ENCODE data around the gene RPS5.

RPS5 gene

DNA sequence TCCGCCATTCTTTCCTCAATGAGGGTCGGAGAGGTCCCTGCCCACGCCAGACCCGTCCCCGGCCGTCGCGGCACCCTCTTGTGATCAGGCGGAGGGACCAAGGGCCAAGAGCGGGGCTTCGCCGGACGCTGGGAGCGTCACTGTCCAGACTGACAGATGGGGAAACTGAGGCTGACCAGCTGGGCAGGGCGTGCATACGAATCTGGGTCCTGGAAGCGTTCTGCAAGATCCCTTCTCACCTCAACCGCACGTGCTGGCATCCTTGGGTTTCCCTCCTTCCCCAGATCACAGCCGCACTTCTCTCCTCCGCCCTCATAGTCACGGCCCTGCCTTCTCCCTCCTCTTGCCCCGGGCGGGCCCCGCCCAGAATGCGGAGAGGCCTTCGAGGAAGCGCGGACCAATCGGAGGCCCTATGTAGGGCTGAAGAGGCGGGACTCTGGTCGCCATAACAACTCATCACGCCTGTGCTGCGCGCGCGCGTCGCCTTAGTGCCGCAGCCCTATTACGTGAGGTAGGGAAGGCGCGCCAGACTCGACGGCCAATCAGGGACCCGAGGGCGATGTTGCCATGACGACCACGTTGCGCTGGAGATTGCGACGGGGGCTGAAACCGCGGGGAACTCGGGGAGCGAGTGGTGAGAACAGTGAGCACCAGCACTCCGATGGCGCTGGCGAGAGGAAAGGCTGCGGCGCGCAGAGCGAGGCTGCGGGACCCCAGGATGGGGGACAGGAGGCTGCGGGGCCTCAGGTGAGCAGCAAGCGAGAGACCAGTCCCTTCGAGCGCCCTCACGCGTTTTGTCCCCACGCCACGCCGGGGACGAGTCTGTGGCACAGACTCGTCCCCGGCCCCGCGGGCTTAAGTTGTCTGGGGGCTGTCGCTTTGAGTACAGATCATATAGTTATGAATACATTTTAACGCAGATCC, 14.1 kb downstream of the RPS5 start:
- TF ChIP-seq CTCF (IDR thresholded peaks at IDR 0.05): no peak; the same call in 1 of the 2 replicates

GRCh38 chr19:58401840-58402421, 14.9 kb downstream of the RPS5 start:
- TF ChIP-seq CTCF (IDR thresholded peaks at IDR 0.05): no peak

- TF ChIP-seq CTCF (IDR thresholded peaks at IDR 0.05): peak; percentile 27; the same call in 1 of the 2 replicates
Measured at GRCh38 chr19:58406818-58407657, 20.0 kb downstream of the RPS5 start.

DNA sequence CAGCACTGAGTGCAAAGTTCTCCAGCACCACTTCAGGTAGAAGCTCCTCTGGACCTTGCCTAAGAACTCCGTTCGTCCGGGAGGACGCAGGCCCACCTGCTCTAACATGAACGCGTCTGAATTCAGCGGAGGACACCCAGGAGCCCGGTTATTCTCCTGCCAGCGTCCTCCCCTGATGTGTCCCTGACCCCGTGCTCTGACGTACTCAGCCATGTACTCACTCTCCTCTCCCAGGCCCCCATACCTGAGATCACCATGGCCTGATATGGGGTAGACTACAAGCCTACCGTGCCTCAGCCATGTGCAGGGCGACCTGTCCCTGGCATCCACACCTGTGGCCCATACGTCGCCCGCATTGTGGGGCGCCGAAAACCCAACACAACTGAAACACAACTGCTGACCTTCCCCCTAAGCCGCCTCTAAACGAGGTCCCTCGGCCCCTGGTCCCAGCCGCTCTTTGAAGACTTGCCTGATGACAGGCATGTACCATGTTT, 20.6 kb downstream of the RPS5 start:
- no peak for TF ChIP-seq CTCF (IDR thresholded peaks at IDR 0.05)

DNA sequence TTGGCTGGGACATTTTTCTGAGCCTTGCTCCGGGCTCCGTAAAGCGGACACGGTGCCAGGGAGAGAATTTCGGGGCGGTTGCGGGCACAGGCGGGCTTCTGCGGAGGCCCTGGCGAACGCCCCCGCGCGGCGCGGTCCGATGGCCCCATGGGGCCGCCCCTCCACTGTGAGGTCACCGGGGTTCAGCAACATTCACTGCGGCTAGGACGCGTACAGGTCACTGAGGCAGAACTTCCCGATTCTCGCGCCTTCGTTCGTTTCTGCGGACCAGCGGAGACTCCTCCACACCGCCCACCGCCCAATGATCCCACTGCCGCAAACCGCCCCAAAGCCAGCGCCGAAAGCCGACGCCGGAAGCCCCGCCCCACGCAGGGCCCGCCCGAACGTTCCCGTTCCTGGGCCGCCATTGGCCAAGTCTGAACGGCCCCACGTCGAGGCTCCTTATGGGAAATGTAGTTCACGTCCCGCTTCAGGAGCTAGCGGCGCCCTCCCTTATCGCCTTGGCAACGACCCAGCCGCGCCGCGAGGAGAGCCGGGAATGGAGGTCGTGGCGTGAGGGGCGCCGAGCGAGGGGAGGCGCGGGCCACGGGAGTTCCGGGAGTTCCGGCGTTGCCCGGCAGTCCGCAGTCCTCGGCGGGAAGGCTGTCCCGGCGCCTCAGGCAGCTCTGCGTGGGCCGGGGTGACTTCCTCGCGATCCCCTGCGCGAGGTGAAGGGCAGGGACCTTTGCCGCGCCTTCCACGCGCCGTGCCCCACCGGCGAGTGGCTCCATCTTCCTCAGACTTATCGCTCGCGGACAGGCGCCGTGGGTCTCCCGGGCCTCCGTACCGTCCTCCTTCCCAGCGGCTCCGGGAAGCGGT, 21.3 kb downstream of the RPS5 start, which contains the start of gene ZNF584:
ZNF584 (plus strand) TSS at position 498 of the 858 bp plus-strand sequence. CDS start 499 bp downstream, outside the sequence.
- TF ChIP-seq CTCF (IDR thresholded peaks at IDR 0.05): no peak

GRCh38 chr19:58409010-58409790, 22.1 kb downstream of the RPS5 start:
- TF ChIP-seq CTCF (IDR thresholded peaks at IDR 0.05): no peak
